Measurements from ENCODE around the gene PAX2. TPM values are rescaled to one million over a fixed set of nuclear protein-coding genes. Genes with fewer than 3 reads are reported as not detected.

PAX2 gene
- total RNA-seq, 1 experiment from 2014 or later = 0.09 TPM

DNA sequence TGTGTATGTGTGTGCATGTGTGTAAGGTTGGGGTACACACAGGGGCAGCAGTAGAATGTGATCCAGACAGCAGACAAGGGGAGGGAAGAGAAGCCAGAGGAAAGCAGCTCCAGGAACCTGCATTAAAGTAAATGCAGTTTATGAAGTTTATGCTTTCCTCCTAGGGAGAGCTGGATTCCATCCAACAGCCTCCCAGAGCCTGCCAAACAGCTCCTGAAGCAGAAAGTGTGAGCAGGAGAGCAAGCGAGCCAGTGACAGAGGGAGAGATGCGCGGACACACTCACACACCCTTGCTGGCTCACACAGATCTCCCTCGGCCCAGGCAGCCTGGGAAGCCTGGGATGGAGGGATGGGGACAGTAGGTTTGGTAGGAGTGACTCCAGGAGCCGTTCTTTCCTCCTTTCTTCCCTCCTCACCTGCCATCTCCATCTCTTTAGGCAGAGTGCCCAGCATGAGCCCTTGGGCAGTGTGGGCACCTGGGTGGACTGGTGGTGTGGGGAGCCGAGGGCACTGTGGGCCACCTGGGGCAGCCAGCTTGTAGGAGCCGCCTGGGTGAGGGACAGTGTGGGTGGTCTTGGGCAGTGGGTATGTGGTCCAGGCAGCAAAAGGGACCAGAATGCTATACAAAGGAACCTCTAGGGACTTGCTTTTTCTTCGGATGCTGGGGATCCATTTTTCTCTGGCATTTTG lies 46.1 kb downstream of the PAX2 start:
- Mint-ChIP-seq H3K4me1 (peaks cover 46% of the 10 kb centered on the region), H3K27me3 (ENCODE audit: low read depth) (no peaks in the 10 kb centered on the region; the same call in 1 of the 2 replicates), H3K4me3 (no peak overlapping the region), H3K27ac (no peak overlapping the region), H3K36me3 (no peaks in the 10 kb centered on the region), H3K9me3 (no peaks in the 10 kb centered on the region)
- POLR2A ChIA-PET = no interaction called here
- TF ChIP-seq GTF2I (CRISPR knock-in tag; conservative IDR thresholded peaks at IDR 0.05) (no peak), CBFB (CRISPR knock-in tag; IDR thresholded peaks at IDR 0.05; ENCODE audit: low read depth) (no peak), ZSCAN18 (CRISPR knock-in tag; IDR thresholded peaks at IDR 0.05) (no peak), PRRX2 (CRISPR knock-in tag; IDR thresholded peaks at IDR 0.05) (no peak), FOXK1 (CRISPR knock-in tag; IDR thresholded peaks at IDR 0.05) (no peak), ZNF671 (CRISPR knock-in tag; IDR thresholded peaks at IDR 0.05) (no peak), ELF4 (CRISPR knock-in tag; IDR thresholded peaks at IDR 0.05; ENCODE audit: low read depth) (no peak), GRHL2 (CRISPR knock-in tag; IDR thresholded peaks at IDR 0.05; ENCODE audit: insufficient replicate concordance, severe bottlenecking) (no peak), ZNF396 (CRISPR knock-in tag; IDR thresholded peaks at IDR 0.05; ENCODE audit: borderline replicate concordance) (no peak), ATF1 (CRISPR knock-in tag; IDR thresholded peaks at IDR 0.05) (no peak)
- TF ChIP-seq, protein P1, sequence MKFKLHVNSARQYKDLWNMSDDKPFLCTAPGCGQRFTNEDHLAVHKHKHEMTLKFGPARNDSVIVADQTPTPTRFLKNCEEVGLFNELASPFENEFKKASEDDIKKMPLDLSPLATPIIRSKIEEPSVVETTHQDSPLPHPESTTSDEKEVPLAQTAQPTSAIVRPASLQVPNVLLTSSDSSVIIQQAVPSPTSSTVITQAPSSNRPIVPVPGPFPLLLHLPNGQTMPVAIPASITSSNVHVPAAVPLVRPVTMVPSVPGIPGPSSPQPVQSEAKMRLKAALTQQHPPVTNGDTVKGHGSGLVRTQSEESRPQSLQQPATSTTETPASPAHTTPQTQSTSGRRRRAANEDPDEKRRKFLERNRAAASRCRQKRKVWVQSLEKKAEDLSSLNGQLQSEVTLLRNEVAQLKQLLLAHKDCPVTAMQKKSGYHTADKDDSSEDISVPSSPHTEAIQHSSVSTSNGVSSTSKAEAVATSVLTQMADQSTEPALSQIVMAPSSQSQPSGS (CRISPR knock-in tag; IDR thresholded peaks at IDR 0.05; ENCODE audit: borderline replicate concordance, low read depth) = no peak
- TF ChIP-seq, protein P2, sequence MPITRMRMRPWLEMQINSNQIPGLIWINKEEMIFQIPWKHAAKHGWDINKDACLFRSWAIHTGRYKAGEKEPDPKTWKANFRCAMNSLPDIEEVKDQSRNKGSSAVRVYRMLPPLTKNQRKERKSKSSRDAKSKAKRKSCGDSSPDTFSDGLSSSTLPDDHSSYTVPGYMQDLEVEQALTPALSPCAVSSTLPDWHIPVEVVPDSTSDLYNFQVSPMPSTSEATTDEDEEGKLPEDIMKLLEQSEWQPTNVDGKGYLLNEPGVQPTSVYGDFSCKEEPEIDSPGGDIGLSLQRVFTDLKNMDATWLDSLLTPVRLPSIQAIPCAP (CRISPR knock-in tag; IDR thresholded peaks at IDR 0.05) = no peak
- TF ChIP-seq, protein P3, sequence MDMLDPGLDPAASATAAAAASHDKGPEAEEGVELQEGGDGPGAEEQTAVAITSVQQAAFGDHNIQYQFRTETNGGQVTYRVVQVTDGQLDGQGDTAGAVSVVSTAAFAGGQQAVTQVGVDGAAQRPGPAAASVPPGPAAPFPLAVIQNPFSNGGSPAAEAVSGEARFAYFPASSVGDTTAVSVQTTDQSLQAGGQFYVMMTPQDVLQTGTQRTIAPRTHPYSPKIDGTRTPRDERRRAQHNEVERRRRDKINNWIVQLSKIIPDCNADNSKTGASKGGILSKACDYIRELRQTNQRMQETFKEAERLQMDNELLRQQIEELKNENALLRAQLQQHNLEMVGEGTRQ (CRISPR knock-in tag; IDR thresholded peaks at IDR 0.05) = no peak
- DNase-seq (ENCODE audit: low spot score) (no peak), ATAC-seq (no peak)
- CTCF ChIA-PET = no interaction called here

DNA sequence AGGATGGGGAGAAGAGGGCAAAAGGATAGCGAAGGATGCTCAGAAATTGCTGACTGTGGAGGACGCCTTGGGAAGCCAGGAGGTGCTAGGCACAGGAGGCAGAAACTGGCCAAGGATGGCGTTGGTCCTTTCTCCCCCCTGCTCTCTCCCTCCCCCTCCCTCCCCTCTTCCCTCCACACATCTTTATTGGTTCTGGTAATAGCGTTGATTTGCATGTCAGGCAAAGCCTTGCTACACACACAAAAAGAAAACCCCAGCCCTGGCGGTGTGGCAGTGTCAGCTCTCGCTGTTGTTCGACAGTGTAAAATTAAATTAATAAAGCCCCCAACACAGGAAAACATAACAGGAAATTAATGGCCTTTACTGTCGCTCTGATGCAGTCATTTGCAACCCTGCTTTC lies 47.2 kb downstream of the PAX2 start:
- CTCF ChIA-PET = interaction anchor here (0.5 to 2.1 kb wide), 11 partner anchors 10 to 303 kb away, joined by 3 to 10 read pairs (median 4); partner anchors contain the start of gene PAX2
- H3K9me3 Mint-ChIP-seq = no peaks in the 10 kb centered on the region
- no peaks in the 10 kb centered on the region for H3K36me3 Mint-ChIP-seq
- H3K27ac Mint-ChIP-seq = no peak overlapping the region
- DNase-seq (ENCODE audit: low spot score) (no peak), ATAC-seq (no peak)
- POLR2A ChIA-PET = no interaction called here
- no peak overlapping the region for H3K4me3 Mint-ChIP-seq
- peaks cover 37% of the 10 kb centered on the region for H3K4me1 Mint-ChIP-seq
- no peaks in the 10 kb centered on the region; the same call in 1 of the 2 replicates for H3K27me3 Mint-ChIP-seq (ENCODE audit: low read depth)
- TF ChIP-seq, protein P4, sequence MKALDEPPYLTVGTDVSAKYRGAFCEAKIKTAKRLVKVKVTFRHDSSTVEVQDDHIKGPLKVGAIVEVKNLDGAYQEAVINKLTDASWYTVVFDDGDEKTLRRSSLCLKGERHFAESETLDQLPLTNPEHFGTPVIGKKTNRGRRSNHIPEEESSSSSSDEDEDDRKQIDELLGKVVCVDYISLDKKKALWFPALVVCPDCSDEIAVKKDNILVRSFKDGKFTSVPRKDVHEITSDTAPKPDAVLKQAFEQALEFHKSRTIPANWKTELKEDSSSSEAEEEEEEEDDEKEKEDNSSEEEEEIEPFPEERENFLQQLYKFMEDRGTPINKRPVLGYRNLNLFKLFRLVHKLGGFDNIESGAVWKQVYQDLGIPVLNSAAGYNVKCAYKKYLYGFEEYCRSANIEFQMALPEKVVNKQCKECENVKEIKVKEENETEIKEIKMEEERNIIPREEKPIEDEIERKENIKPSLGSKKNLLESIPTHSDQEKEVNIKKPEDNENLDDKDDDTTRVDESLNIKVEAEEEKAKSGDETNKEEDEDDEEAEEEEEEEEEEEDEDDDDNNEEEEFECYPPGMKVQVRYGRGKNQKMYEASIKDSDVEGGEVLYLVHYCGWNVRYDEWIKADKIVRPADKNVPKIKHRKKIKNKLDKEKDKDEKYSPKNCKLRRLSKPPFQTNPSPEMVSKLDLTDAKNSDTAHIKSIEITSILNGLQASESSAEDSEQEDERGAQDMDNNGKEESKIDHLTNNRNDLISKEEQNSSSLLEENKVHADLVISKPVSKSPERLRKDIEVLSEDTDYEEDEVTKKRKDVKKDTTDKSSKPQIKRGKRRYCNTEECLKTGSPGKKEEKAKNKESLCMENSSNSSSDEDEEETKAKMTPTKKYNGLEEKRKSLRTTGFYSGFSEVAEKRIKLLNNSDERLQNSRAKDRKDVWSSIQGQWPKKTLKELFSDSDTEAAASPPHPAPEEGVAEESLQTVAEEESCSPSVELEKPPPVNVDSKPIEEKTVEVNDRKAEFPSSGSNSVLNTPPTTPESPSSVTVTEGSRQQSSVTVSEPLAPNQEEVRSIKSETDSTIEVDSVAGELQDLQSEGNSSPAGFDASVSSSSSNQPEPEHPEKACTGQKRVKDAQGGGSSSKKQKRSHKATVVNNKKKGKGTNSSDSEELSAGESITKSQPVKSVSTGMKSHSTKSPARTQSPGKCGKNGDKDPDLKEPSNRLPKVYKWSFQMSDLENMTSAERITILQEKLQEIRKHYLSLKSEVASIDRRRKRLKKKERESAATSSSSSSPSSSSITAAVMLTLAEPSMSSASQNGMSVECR (CRISPR knock-in tag; IDR thresholded peaks at IDR 0.05; ENCODE audit: borderline replicate concordance) = no peak
- TF ChIP-seq TEAD4 (CRISPR knock-in tag; IDR thresholded peaks at IDR 0.05) = no peak
- TF ChIP-seq MLX (CRISPR knock-in tag; IDR thresholded peaks at IDR 0.05) = no peak
- no peak for TF ChIP-seq OVOL2 (CRISPR knock-in tag; IDR thresholded peaks at IDR 0.05; ENCODE audit: borderline replicate concordance)
- TF ChIP-seq PREB (CRISPR knock-in tag; IDR thresholded peaks at IDR 0.05; ENCODE audit: borderline replicate concordance) = no peak
- TF ChIP-seq, protein P5, sequence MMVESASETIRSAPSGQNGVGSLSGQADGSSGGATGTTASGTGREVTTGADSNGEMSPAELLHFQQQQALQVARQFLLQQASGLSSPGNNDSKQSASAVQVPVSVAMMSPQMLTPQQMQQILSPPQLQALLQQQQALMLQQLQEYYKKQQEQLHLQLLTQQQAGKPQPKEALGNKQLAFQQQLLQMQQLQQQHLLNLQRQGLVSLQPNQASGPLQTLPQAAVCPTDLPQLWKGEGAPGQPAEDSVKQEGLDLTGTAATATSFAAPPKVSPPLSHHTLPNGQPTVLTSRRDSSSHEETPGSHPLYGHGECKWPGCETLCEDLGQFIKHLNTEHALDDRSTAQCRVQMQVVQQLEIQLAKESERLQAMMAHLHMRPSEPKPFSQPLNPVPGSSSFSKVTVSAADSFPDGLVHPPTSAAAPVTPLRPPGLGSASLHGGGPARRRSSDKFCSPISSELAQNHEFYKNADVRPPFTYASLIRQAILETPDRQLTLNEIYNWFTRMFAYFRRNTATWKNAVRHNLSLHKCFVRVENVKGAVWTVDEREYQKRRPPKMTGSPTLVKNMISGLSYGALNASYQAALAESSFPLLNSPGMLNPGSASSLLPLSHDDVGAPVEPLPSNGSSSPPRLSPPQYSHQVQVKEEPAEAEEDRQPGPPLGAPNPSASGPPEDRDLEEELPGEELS (CRISPR knock-in tag; IDR thresholded peaks at IDR 0.05) = no peak
- no peak for TF ChIP-seq NR3C1 (CRISPR knock-in tag; conservative IDR thresholded peaks at IDR 0.05; ENCODE audit: low read depth)
- no peak for TF ChIP-seq MYBL2 (CRISPR knock-in tag; IDR thresholded peaks at IDR 0.05)
- no peak for TF ChIP-seq SP1 (CRISPR knock-in tag; conservative IDR thresholded peaks at IDR 0.05)

Data from WTC11 (cell line).